ENCODE results near the gene TMEM108.

TMEM108 gene

GRCh38 chr3:133270631-133271030 is 232.4 kb downstream of the TMEM108 start:
- DNase-seq (ENCODE audit: insufficient read length, low spot score) (no peak), FAIRE-seq (no peak)

GRCh38 chr3:133271042-133271441 is 232.9 kb downstream of the TMEM108 start:
- FAIRE-seq = no peak
- DNase-seq (ENCODE audit: insufficient read length, low spot score) = no peak

- FAIRE-seq = no peak
- DNase-seq (ENCODE audit: insufficient read length, low spot score) = no peak
Measured at GRCh38 chr3:133271539-133271938, 233.3 kb downstream of the TMEM108 start.

- DNase-seq (ENCODE audit: insufficient read length, low spot score) (no peak), FAIRE-seq (no peak)
Measured at GRCh38 chr3:133273346-133273745, 235.2 kb downstream of the TMEM108 start.

- FAIRE-seq (no peak), DNase-seq (ENCODE audit: insufficient read length, low spot score) (no peak)
Measured at GRCh38 chr3:133274477-133274876, 236.3 kb downstream of the TMEM108 start.

- FAIRE-seq = no peak
- DNase-seq (ENCODE audit: insufficient read length, low spot score) = no peak
Measured at GRCh38 chr3:133276594-133276993, 238.4 kb downstream of the TMEM108 start.

- no peak for DNase-seq (ENCODE audit: insufficient read length, low spot score)
- no peak for FAIRE-seq
Measured at GRCh38 chr3:133277813-133278212, 239.6 kb downstream of the TMEM108 start.

GRCh38 chr3:133278260-133279043 is 240.3 kb downstream of the TMEM108 start:
- no peak for FAIRE-seq
- DNase-seq (ENCODE audit: insufficient read length, low spot score) = no peak

- FAIRE-seq (no peak), DNase-seq (ENCODE audit: insufficient read length, low spot score) (no peak)
Measured at GRCh38 chr3:133280586-133280985, 242.4 kb downstream of the TMEM108 start.

- DNase-seq (ENCODE audit: insufficient read length, low spot score) (no peak), FAIRE-seq (no peak)
Measured at GRCh38 chr3:133282236-133282635, 244.0 kb downstream of the TMEM108 start.

- FAIRE-seq (no peak), DNase-seq (ENCODE audit: insufficient read length, low spot score) (no peak)
Measured at GRCh38 chr3:133283958-133284807, 246.0 kb downstream of the TMEM108 start.

GRCh38 chr3:133289322-133289721 is 251.1 kb downstream of the TMEM108 start:
- DNase-seq (ENCODE audit: insufficient read length, low spot score) (no peak), FAIRE-seq (no peak)

- no peak for DNase-seq (ENCODE audit: insufficient read length, low spot score)
- no peak for FAIRE-seq
Measured at GRCh38 chr3:133292296-133292695, 254.1 kb downstream of the TMEM108 start.

GRCh38 chr3:133293397-133294110 is 255.4 kb downstream of the TMEM108 start:
- DNase-seq (ENCODE audit: insufficient read length, low spot score) (no peak), FAIRE-seq (no peak)

GRCh38 chr3:133294253-133294652 is 256.1 kb downstream of the TMEM108 start:
- FAIRE-seq = no peak
- no peak for DNase-seq (ENCODE audit: insufficient read length, low spot score)

GRCh38 chr3:133295199-133295901 is 257.2 kb downstream of the TMEM108 start:
- peak; percentile 9 for DNase-seq (ENCODE audit: insufficient read length, low spot score)

GRCh38 chr3:133295944-133296917 is 258.0 kb downstream of the TMEM108 start:
- no peak for FAIRE-seq
- DNase-seq (ENCODE audit: insufficient read length, low spot score) = no peak

More at GRCh38 chr3:133295199-133295901, 257.2 kb downstream of the TMEM108 start:
- FAIRE-seq = no peak

GRCh38 chr3:133296981-133297380 is 258.8 kb downstream of the TMEM108 start:
- FAIRE-seq = no peak
- no peak for DNase-seq (ENCODE audit: insufficient read length, low spot score)

GRCh38 chr3:133300102-133300501 is 261.9 kb downstream of the TMEM108 start:
- no peak for FAIRE-seq

More at GRCh38 chr3:133300102-133300501, 261.9 kb downstream of the TMEM108 start:
- DNase-seq (ENCODE audit: insufficient read length, low spot score) = no peak

Measured in HTR-8/SVneo (cell line).